Stomach (tissue), 4 donors: ENCODE results near the gene SEPTIN1.

Experiments used
- EP300 ChIP-seq: sonication (generic); formaldehyde crosslinking; IDR thresholded peaks from one replicate; pipeline ENCODE4 v1.6.1; 2017; ENCODE audit warnings: antibody characterized with exemption
- POLR2A ChIP-seq, 4 donors: fragments of 450-650 bp; IDR thresholded peaks; one replicate each; pipeline ENCODE4 v1.6.1; 2016; ENCODE audit warnings: antibody characterized with exemption in 4 of 4, control low read depth in 2 of 4, mild to moderate bottlenecking in 1 of 4, moderate library complexity in 1 of 4
- POLR2AphosphoS5 ChIP-seq, 3 donors: sonication (generic); formaldehyde crosslinking; IDR thresholded peaks; one replicate each; pipeline ENCODE4 v1.6.1; 2016; ENCODE audit warnings: antibody characterized with exemption in 3 of 3
- TF ChIP-seq, protein P1 (sequence below), 7 experiments: fragments of 450-650 bp in 4 of 7; fragments of 200-600 bp in 3 of 7; sonication (generic) in 3 of 7; IDR thresholded peaks; one replicate each; pipeline ENCODE4 v1.5.1; 2016 to 2019; ENCODE audit warnings: antibody characterized with exemption in 7 of 7, control low read depth in 2 of 7, mild to moderate bottlenecking in 1 of 7

DNA sequence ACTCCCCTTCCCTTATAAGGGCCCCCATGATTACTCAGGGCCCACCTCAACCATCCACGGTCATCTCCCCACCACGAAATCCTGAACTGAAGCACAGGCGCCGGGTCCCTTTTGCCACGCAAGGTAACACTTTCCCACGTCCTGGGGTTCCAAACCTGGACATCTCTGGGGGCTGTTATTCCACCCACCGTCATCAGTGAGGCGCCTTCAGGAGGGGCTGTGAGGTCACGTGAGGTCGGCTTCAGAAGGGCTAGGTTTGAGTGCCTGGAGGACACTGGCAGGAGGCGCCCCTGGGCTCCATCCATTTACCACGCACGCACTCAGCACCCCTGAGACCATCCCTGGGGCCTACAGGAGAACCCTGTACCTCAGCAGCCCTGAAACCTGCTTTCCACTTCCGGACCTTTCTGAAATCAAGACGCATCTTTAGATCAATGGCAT, 31.3 kb downstream of the SEPTIN1 start:
- TF ChIP-seq, protein P1, sequence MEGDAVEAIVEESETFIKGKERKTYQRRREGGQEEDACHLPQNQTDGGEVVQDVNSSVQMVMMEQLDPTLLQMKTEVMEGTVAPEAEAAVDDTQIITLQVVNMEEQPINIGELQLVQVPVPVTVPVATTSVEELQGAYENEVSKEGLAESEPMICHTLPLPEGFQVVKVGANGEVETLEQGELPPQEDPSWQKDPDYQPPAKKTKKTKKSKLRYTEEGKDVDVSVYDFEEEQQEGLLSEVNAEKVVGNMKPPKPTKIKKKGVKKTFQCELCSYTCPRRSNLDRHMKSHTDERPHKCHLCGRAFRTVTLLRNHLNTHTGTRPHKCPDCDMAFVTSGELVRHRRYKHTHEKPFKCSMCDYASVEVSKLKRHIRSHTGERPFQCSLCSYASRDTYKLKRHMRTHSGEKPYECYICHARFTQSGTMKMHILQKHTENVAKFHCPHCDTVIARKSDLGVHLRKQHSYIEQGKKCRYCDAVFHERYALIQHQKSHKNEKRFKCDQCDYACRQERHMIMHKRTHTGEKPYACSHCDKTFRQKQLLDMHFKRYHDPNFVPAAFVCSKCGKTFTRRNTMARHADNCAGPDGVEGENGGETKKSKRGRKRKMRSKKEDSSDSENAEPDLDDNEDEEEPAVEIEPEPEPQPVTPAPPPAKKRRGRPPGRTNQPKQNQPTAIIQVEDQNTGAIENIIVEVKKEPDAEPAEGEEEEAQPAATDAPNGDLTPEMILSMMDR (IDR thresholded peaks at IDR 0.05): no peak
- no peak for TF ChIP-seq POLR2A (IDR thresholded peaks at IDR 0.05)
- TF ChIP-seq POLR2AphosphoS5 (IDR thresholded peaks at IDR 0.05): no peak
- TF ChIP-seq EP300: no peak
